ENCODE measurements around the gene TRIM33. TPM values are rescaled to one million over a fixed set of nuclear protein-coding genes. Genes with fewer than 3 reads are reported as not detected.

The TRIM33 gene
- polyA plus RNA-seq, 1 of the 3 experiments (the other 2 are of a cell fraction) = 6.3 TPM

GRCh38 chr1:114470681-114471080 is 40.3 kb downstream of the TRIM33 start:
- H3F3A ChIP-seq (replicated peaks; ENCODE audit: insufficient read depth) = no peaks in the 10 kb centered on the region
- no peak overlapping the region for H3K4me2 ChIP-seq
- H3K79me2 ChIP-seq (ENCODE audit: insufficient read depth) = peaks cover 95% of the 10 kb centered on the region
- no peak for DNase-seq
- ChIA-PET POLR2A (no interaction called here), CTCF (interaction anchor here (1.4 kb wide), 1 partner anchor 32 kb away, joined by 3 read pairs; no protein-coding TSS in a partner anchor)
- no peaks in the 10 kb centered on the region for H3K27me3 ChIP-seq (ENCODE audit: insufficient read depth)
- no peak overlapping the region for H3K9ac ChIP-seq
- WGBS (ENCODE audit: low lambda C conversion rate) = 71% methylated on average over 5 of the region's 5 CpGs
- peaks cover 0 to 4% of the 10 kb centered on the region in 2 experiments; a peak in 2 of 4 replicates for H3K4me1 ChIP-seq (ENCODE audit: control insufficient read depth in 1 of 2, insufficient read depth in 2 of 2, low read depth in 1 of 2, low read length in 1 of 2)
- H3K27ac ChIP-seq (ENCODE audit: low read depth in 2 of 2, low read length in 1 of 2) = no peak overlapping the region
- H3K36me3 ChIP-seq (replicated peaks in 1 of 2; ENCODE audit: control insufficient read depth in 1 of 2, insufficient read depth in 2 of 2, low read length in 1 of 2) = no peaks in the 10 kb centered on the region
- no peaks in the 10 kb centered on the region for H3K9me2 ChIP-seq
- no peak for TF ChIP-seq PBX3 (IDR thresholded peaks at IDR 0.05)
- TF ChIP-seq GABPA (IDR thresholded peaks at IDR 0.05; ENCODE audit: low read depth) = no peak
- TF ChIP-seq YY1 (IDR thresholded peaks at IDR 0.05; ENCODE audit: low read depth) = no peak
- no peak overlapping the region for H2AFZ ChIP-seq (ENCODE audit: low read depth)
- no peak overlapping the region for H3K4me3 ChIP-seq (ENCODE audit: low read depth in 2 of 2, low read length in 1 of 2)
- peaks cover 27% of the 10 kb centered on the region for H4K20me1 ChIP-seq (ENCODE audit: insufficient read depth)
- H3K9me3 ChIP-seq = no peaks in the 10 kb centered on the region

- Histone ChIP-seq H3K4me1 (ENCODE audit: control insufficient read depth in 1 of 2, insufficient read depth in 2 of 2, low read depth in 1 of 2, low read length in 1 of 2) (peaks cover 0 to 4% of the 10 kb centered on the region in 2 experiments; a peak in 2 of 4 replicates), H3K4me2 (no peak overlapping the region), H3K36me3 (replicated peaks in 1 of 2; ENCODE audit: control insufficient read depth in 1 of 2, insufficient read depth in 2 of 2, low read length in 1 of 2) (peaks cover 0 to 5% of the 10 kb centered on the region in 2 experiments), H3K9me2 (no peaks in the 10 kb centered on the region), H3K79me2 (ENCODE audit: insufficient read depth) (peaks cover 93% of the 10 kb centered on the region), H3K9ac (no peak overlapping the region), H3F3A (replicated peaks; ENCODE audit: insufficient read depth) (no peaks in the 10 kb centered on the region), H2AFZ (ENCODE audit: low read depth) (no peak overlapping the region), H3K4me3 (ENCODE audit: low read depth in 2 of 2, low read length in 1 of 2) (no peak overlapping the region), H4K20me1 (ENCODE audit: insufficient read depth) (peaks cover 26% of the 10 kb centered on the region), H3K27me3 (ENCODE audit: insufficient read depth) (no peaks in the 10 kb centered on the region), H3K9me3 (no peaks in the 10 kb centered on the region), H3K27ac (ENCODE audit: low read depth in 2 of 2, low read length in 1 of 2) (no peak overlapping the region)
- CTCF ChIA-PET = interaction anchor here (0.6 kb wide), 1 partner anchor 112 kb away, joined by 3 read pairs; no protein-coding TSS in a partner anchor
- no peak for DNase-seq
- POLR2A ChIA-PET = no interaction called here
- WGBS (ENCODE audit: low lambda C conversion rate) = 72% methylated on average over 6 of the region's 6 CpGs
- TF ChIP-seq POLR2AphosphoS5 (IDR thresholded peaks at IDR 0.05; ENCODE audit: low read depth, low read length) (no peak), JUND (IDR thresholded peaks at IDR 0.05) (no peak), NRF1 (IDR thresholded peaks at IDR 0.05; ENCODE audit: low read depth, low read length) (no peak)
These were observed 42.1 kb downstream of the TRIM33 start for GRCh38 chr1:114468710-114469468.

- no peak for DNase-seq
- peaks cover 0 to 5% of the 10 kb centered on the region in 2 experiments for H3K36me3 ChIP-seq (replicated peaks in 1 of 2; ENCODE audit: control insufficient read depth in 1 of 2, insufficient read depth in 2 of 2, low read length in 1 of 2)
- peaks cover 93% of the 10 kb centered on the region for H3K79me2 ChIP-seq (ENCODE audit: insufficient read depth)
- ChIA-PET POLR2A (no interaction called here), CTCF (interaction anchor here (0.6 to 1.2 kb wide), 3 partner anchors 40 to 121 kb away, joined by 3 read pairs; no protein-coding TSS in a partner anchor)
- no peak overlapping the region; a peak in 1 of 4 replicates for H3K27ac ChIP-seq (ENCODE audit: low read depth in 2 of 2, low read length in 1 of 2)
- no peaks in the 10 kb centered on the region for H3K27me3 ChIP-seq (ENCODE audit: insufficient read depth)
- H3K4me2 ChIP-seq = no peak overlapping the region
- H3K9me2 ChIP-seq = no peaks in the 10 kb centered on the region
- no peak overlapping the region for H3K4me3 ChIP-seq (ENCODE audit: low read depth in 2 of 2, low read length in 1 of 2)
- TF ChIP-seq FOSL2 (IDR thresholded peaks at IDR 0.05; ENCODE audit: borderline replicate concordance, low read depth) (no peak), TEAD4 (IDR thresholded peaks at IDR 0.05; ENCODE audit: borderline replicate concordance, insufficient read depth) (no peak), GABPA (IDR thresholded peaks at IDR 0.05; ENCODE audit: low read depth) (no peak), TAF1 (IDR thresholded peaks at IDR 0.05; ENCODE audit: borderline replicate concordance, low read depth, low read length) (no peak), REST (IDR thresholded peaks at IDR 0.05; ENCODE audit: low read depth, low read length) (no peak), FOXJ3 (CRISPR knock-in tag; IDR thresholded peaks at IDR 0.05) (no peak), EP300 (IDR thresholded peaks at IDR 0.05; ENCODE audit: borderline replicate concordance in 1 of 2, low read depth in 1 of 2, low read length in 1 of 2) (no peak), RXRA (IDR thresholded peaks at IDR 0.05; ENCODE audit: borderline replicate concordance, low read depth) (no peak)
- no peak overlapping the region for H3K9ac ChIP-seq
- 85% methylated on average over 3 of the region's 3 CpGs for WGBS (ENCODE audit: low lambda C conversion rate)
- no peaks in the 10 kb centered on the region for H3K9me3 ChIP-seq
- H2AFZ ChIP-seq (ENCODE audit: low read depth) = no peak overlapping the region
- peaks cover 3% of the 10 kb centered on the region for H3F3A ChIP-seq (replicated peaks; ENCODE audit: insufficient read depth)
- H4K20me1 ChIP-seq (ENCODE audit: insufficient read depth) = peaks cover 26% of the 10 kb centered on the region
- peaks cover 0 to 4% of the 10 kb centered on the region in 2 experiments; a peak in 2 of 4 replicates for H3K4me1 ChIP-seq (ENCODE audit: control insufficient read depth in 1 of 2, insufficient read depth in 2 of 2, low read depth in 1 of 2, low read length in 1 of 2)
These were observed 43.0 kb downstream of the TRIM33 start for GRCh38 chr1:114468047-114468446.
